LNCaP clone FGC (cell line): ENCODE data around the gene PDE11A.

ENCODE experiments used
- DNase-seq: peaks from one replicate; pipeline ENCODE4 v3.0.0-alpha.2; 2011; ENCODE audit warnings: low read depth
- H3K4me3 ChIP-seq: 2 replicates; pipeline ENCODE4 v1.5.1; 2011; ENCODE audit warnings: mild to moderate bottlenecking, low read depth, low read length, control low read depth
- TF ChIP-seq, protein P1 (sequence below): IDR thresholded peaks from 2 replicates; pipeline ENCODE4 v1.5.1; 2012; ENCODE audit warnings: mild to moderate bottlenecking; ENCODE audit not compliant: control insufficient read depth, insufficient read depth; ENCODE audit errors: extremely low read depth

PDE11A gene

DNA sequence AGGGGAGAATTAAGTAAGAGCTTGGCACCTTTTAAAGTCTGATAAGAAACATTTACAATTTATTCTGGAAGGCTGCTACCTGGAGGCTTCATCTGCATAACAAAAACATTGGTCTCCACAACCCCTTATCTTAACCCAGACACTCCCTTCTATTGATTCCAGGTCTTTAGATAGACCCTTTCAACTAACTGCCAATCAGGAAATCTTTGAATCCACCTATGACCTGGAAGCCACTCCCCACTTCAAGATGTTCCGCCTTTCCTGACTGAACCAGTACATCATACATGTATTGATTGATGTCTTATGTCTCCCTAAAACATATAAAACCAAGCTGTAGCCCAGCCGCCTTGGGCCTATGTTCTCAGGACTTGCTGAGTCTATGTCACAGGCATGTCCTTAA is 390.6 kb downstream of the PDE11A start:
- H3K4me3 ChIP-seq: no peak overlapping the region
- DNase-seq: no peak
- TF ChIP-seq, protein P1, sequence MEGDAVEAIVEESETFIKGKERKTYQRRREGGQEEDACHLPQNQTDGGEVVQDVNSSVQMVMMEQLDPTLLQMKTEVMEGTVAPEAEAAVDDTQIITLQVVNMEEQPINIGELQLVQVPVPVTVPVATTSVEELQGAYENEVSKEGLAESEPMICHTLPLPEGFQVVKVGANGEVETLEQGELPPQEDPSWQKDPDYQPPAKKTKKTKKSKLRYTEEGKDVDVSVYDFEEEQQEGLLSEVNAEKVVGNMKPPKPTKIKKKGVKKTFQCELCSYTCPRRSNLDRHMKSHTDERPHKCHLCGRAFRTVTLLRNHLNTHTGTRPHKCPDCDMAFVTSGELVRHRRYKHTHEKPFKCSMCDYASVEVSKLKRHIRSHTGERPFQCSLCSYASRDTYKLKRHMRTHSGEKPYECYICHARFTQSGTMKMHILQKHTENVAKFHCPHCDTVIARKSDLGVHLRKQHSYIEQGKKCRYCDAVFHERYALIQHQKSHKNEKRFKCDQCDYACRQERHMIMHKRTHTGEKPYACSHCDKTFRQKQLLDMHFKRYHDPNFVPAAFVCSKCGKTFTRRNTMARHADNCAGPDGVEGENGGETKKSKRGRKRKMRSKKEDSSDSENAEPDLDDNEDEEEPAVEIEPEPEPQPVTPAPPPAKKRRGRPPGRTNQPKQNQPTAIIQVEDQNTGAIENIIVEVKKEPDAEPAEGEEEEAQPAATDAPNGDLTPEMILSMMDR: no peak

DNA sequence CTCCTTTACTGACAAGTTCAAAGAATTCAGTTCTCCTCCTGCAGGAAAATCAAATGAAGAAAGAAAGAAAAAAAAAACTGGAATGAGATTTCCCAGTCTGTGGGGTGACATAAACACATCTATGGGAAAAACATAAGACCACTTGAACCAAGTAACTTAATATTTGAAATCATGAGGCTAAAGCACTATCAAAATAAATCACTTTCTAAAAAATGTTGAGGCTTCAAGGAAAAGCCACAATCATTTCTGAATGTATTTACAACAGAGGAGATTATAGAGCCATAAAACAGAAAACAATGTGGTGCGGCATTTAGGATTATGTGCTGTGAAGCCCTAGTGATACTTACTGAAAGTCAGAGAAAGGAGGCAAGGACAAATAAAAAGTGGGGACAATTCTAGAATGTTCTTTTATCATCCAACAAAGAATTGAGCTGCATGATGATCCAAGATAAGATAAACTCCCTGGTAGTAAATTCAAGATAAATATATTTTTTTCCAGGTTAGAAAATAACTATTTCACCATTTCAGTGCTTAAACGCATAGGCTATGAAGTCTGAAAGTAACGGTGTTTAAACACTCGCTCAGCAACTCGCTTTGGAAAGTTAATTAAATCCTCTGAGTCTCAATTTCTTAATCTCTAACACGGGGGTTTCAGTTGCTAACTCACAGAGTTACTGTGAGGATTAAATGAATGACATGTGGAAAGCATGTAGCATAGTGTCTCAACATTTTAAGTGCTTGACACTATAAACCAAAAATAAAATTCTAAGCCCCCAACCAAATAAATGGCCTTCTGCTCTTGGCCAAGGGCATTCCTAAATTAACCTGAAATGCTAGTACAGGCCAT is 391.5 kb downstream of the PDE11A start:
- TF ChIP-seq, protein P1: no peak
- no peak overlapping the region for H3K4me3 ChIP-seq
- DNase-seq: no peak

DNA sequence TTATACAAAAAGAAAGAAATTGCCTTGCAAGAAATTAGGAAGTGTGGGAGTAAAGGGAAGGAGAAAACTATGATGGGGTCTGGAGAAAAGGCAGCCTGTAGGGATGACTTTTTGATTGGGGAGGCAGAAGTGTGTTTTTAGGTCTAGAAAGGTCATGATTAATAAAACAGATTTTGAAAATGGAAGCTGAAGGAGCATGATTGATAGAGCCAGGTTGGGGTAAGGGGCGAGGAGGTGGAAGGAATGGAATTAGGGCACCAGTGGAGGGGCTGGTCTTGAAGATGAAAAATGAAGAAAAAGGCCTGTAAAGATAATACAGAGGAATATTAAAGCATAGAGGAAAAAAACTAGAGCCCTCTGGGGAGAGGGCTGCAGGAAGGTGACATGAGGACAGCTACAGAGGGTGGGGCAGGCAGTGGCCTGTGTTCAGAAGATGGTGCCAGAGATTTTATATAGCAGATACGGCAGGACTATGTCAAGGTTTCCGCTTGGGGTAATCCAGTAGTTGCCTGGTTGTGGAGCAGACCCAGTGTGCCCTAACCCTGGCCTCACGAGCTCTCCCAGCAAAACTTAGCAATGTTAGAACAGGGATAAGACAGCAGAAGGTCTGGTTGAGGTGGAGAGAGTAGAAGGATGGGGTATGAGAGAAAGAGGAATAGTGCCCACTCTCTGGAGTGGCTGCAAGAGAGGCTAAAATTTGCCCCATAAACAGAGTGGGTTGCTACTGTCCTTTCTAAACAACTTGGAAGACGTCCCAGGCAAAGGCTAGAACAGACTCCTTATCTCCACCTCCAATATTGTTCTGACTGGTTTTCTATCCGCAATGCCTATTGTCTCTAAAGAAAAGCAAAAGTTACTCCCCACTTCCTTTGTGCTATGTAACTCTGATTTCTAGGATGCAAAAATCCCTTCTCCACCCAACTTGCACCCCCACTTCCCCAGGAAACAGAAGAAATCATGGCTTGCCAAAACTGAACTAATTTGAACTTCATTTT is 392.7 kb downstream of the PDE11A start:
- TF ChIP-seq, protein P1: no peak
- DNase-seq: no peak

DNA sequence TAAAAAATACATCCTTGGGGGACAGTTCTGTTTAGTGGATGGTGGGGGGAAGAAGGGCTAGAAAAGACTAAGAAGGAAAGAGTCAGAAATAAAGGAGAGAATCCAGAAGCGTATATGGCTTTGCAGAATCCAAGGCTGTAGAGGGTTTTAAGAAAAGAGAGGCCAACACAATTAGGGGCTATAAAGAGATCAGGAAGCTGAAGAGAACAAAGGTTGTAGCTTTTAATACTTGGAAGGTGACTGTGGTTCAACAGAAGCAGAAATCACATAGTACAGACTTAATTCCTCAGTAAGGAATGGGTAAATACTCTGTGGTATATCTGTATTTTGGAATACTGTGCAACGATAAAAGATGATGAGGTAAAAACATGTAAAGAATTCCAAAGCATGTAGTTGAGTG is 393.6 kb downstream of the PDE11A start:
- TF ChIP-seq, protein P1: no peak
- H3K4me3 ChIP-seq: no peak overlapping the region
- no peak for DNase-seq

More for the DNA sequence above, 392.7 kb downstream of the PDE11A start:
- no peak overlapping the region for H3K4me3 ChIP-seq

DNA sequence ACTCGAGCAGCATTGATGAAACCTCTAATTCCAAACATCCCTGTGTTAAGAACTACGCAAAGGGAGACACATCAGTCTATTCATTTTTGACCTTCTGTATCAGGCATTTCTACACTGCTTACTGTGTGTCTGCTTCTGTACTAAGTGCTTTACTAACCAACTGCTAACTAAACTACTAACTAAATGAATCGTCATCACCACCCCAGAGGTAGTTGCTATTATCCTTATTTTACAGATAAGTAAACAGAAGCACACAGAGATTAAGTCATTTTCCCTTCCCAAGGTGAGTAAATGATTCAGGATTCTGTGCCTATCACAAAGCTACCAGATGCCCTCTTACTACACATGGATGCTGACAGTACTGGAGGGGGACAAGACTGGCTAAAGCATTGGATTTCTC is 395.9 kb downstream of the PDE11A start:
- H3K4me3 ChIP-seq: no peak overlapping the region
- DNase-seq: no peak
- TF ChIP-seq, protein P1: no peak

DNA sequence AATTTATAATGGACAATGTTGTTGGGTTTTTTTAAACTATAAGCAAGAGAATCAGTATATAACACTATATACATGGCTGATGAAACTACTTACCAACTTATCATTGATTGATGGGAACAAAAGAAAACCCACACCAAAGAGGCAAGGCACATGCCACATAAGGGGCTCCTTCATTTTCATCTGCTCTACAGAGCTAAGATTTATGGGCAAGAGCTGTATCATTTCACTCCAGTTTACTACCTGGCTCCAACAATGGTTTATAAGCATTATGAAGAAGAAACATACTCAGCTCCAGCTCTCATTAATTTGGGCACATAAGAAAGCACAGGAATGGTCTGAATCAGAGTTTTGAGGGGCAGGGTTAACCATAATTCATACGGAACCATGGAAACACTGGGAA is 396.8 kb downstream of the PDE11A start:
- no peak overlapping the region for H3K4me3 ChIP-seq
- TF ChIP-seq, protein P1: no peak
- DNase-seq: no peak
